GM13976 (cell line): ENCODE data around the gene LPCAT4.

Experiments used
- DNase-seq: peaks from one replicate; pipeline ENCODE4 v3.0.0; 2012; ENCODE audit warnings: low spot score
- CTCF ChIP-seq: IDR thresholded peaks from 2 replicates; pipeline ENCODE4 v1.5.1; 2012; ENCODE audit warnings: borderline replicate concordance, mild to moderate bottlenecking; ENCODE audit not compliant: insufficient read depth; ENCODE audit errors: extremely low read depth, missing control alignments, control extremely low read depth
- in situ Hi-C: fragments of 300-500 bp; cut with MboI; formaldehyde crosslinking; loops from one replicate; pipeline ENCODE4 v1.12.0; 2022; ENCODE audit warnings: low sequenced_read_pairs, mixed read lengths, inconsistent platforms; ENCODE audit not compliant: unreplicated experiment

Gene LPCAT4

DNA sequence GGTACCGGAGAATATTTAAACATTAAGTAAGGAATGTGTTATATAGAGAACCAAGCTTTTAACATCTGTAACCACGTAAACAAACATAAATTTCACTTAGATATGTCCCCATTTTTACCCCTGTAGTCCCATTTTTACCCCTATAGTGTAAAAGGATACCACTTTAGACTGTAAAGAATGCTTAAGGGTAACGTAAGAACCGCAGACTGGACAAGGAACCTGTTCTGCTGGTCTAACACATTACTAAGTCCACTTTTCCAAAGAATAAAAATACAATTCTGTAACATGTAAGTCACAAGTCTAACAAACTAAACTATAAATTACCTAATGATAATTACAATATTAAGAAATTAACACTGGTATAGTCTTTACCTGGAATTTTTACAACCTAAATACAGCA is 32.3 kb downstream of the LPCAT4 start:
- TF ChIP-seq CTCF: no peak
- no peak for DNase-seq
- in situ Hi-C loops: no loop called here

DNA sequence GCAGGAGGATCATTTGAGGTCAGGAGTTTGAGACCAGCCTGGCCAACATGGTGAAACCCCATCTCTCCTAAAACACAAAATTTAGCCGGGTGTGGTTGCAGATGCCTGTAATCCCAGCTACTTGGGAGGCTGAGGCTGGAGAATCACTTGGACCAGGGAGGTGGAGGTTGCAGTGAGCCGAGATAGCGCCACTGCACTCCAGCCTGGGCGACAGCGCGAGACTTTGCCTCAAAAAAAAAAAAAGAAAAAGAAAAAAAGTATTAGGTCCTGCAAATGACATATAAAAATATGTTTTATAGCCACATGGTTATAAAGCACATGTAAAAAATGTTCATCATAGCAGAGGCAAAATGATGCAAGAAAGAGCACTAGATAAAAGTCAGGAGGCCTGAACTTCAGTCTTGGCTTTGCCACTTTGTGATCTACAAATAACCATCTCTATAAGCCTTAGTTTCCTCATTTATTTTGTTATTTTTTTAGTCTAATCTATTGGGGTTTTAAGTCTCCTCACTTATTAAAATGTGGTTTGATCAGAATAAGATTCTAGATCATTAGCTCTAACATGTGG is 34.4 kb downstream of the LPCAT4 start:
- in situ Hi-C loops: no loop called here
- TF ChIP-seq CTCF: no peak
- no peak for DNase-seq

DNA sequence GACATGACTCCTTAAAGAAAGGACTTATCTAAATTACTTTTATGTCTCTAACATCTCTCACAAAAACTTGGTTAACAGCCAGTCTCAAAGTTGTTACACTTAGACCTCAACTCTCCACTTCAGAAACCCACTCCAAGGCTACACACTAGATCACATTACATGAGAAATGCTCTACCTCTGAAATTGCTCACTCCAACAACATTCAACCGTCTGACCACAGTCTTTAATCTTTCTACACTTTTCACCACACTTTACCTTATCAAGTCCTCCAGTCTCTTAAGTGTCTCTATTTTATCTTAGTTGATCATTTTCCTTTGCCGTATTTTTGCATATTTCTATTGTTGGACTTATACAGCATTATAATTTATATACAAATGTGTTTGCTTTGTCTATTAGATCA is 35.2 kb downstream of the LPCAT4 start:
- in situ Hi-C loops: no loop called here
- no peak for TF ChIP-seq CTCF
- no peak for DNase-seq

DNA sequence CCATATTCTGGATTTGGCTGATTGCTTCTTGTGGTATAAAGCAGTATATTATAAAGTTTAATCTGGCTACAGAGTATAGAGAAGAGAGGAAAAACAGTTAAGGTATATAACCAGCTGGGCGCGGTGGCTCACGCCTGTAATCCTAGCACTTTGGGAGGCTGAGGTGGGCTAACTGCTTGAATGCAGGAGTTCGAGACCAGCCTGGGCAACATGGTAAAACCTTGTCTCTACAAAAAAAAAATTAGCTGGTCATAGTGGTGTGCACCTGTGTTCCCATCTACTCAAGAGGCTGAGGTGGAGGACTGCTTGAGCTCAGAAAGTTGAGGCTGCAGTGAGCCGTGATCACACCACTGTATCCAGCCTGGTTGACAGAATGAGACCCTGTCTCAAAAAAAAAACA is 36.7 kb downstream of the LPCAT4 start:
- no peak for DNase-seq
- in situ Hi-C loops: no loop called here
- no peak for TF ChIP-seq CTCF

- no peak for DNase-seq
- TF ChIP-seq CTCF: no peak
- in situ Hi-C loops: no loop called here
These were observed 38.0 kb downstream of the LPCAT4 start for GRCh38 chr15:34329006-34329405.

DNA sequence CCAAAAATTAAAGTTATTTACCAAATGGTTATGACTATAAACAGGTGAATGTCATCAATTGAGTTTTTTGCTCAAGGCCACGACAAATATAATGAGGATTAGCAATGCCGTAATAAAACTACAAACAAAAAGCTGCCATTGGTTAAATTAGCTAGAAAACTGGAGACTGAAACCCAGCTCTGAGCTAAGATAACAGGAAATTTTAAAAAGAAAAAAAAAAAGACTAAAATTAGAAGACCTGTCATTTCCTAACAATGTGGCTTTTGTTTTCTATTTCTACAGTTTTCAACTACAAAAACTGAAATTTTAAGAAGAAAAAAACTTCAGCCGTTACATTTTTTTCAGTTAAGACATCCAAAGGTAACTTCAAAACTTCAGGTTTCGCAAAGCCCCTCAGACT is 39.1 kb downstream of the LPCAT4 start:
- in situ Hi-C loops: no loop called here
- DNase-seq: no peak
- TF ChIP-seq CTCF: no peak

GRCh38 chr15:34325368-34325767 is 41.6 kb downstream of the LPCAT4 start:
- TF ChIP-seq CTCF: no peak
- in situ Hi-C loops: no loop called here

More at GRCh38 chr15:34325368-34325767, 41.6 kb downstream of the LPCAT4 start:
- no peak for DNase-seq
